Measurements from ENCODE around the gene SKAP2. TPM values are rescaled to one million over a fixed set of nuclear protein-coding genes. Genes with fewer than 3 reads are reported as not detected.

SKAP2 gene
- total RNA-seq, 1 donor from 2014 or later, result 25.5 TPM

- no peaks in the 10 kb centered on the region for H3K9me3 Mint-ChIP-seq
- H3K27ac Mint-ChIP-seq, result no peak overlapping the region
- H3K27me3 Mint-ChIP-seq, result no peaks in the 10 kb centered on the region
- no peak overlapping the region for H3K4me3 Mint-ChIP-seq
- no peaks in the 10 kb centered on the region for H3K4me1 Mint-ChIP-seq (ENCODE audit: unreplicated experiment)
- DNase-seq (ENCODE audit: extremely low spot score, unreplicated experiment), result no peak
- TF ChIP-seq CTCF (conservative IDR thresholded peaks at IDR 0.05), result no peak
- peaks cover 14% of the 10 kb centered on the region for H3K36me3 Mint-ChIP-seq
Observed at GRCh38 chr7:26675143-26675887, 189.1 kb downstream of the SKAP2 start.

- no peaks in the 10 kb centered on the region for H3K4me1 Mint-ChIP-seq (ENCODE audit: unreplicated experiment)
- TF ChIP-seq CTCF (conservative IDR thresholded peaks at IDR 0.05), result no peak
- H3K36me3 Mint-ChIP-seq, result peaks cover 10% of the 10 kb centered on the region
- H3K9me3 Mint-ChIP-seq, result no peaks in the 10 kb centered on the region
- H3K27me3 Mint-ChIP-seq, result no peaks in the 10 kb centered on the region
- H3K27ac Mint-ChIP-seq, result no peak overlapping the region
- no peak overlapping the region for H3K4me3 Mint-ChIP-seq
- no peak for DNase-seq (ENCODE audit: extremely low spot score, unreplicated experiment)
Observed at GRCh38 chr7:26673858-26674257, 190.5 kb downstream of the SKAP2 start.

GRCh38 chr7:26673271-26673670 is 191.1 kb downstream of the SKAP2 start:
- Mint-ChIP-seq H3K27me3 (no peaks in the 10 kb centered on the region), H3K27ac (no peak overlapping the region), H3K36me3 (peaks cover 8% of the 10 kb centered on the region), H3K9me3 (no peaks in the 10 kb centered on the region), H3K4me1 (ENCODE audit: unreplicated experiment) (no peaks in the 10 kb centered on the region), H3K4me3 (no peak overlapping the region)
- no peak for DNase-seq (ENCODE audit: extremely low spot score, unreplicated experiment)
- no peak for TF ChIP-seq CTCF (conservative IDR thresholded peaks at IDR 0.05)

- Mint-ChIP-seq H3K27me3 (no peaks in the 10 kb centered on the region), H3K27ac (no peak overlapping the region), H3K36me3 (no peaks in the 10 kb centered on the region), H3K4me1 (ENCODE audit: unreplicated experiment) (peaks cover 6% of the 10 kb centered on the region), H3K4me3 (no peak overlapping the region), H3K9me3 (no peaks in the 10 kb centered on the region)
- TF ChIP-seq CTCF (conservative IDR thresholded peaks at IDR 0.05), result no peak
- DNase-seq (ENCODE audit: extremely low spot score, unreplicated experiment), result no peak
Observed at GRCh38 chr7:26670841-26671240, 193.5 kb downstream of the SKAP2 start.

- Mint-ChIP-seq H3K36me3 (no peaks in the 10 kb centered on the region), H3K27ac (no peak overlapping the region), H3K4me1 (ENCODE audit: unreplicated experiment) (peaks cover 6% of the 10 kb centered on the region), H3K4me3 (no peak overlapping the region), H3K9me3 (no peaks in the 10 kb centered on the region), H3K27me3 (no peaks in the 10 kb centered on the region)
- no peak for DNase-seq (ENCODE audit: extremely low spot score, unreplicated experiment)
- TF ChIP-seq CTCF (conservative IDR thresholded peaks at IDR 0.05), result no peak
Observed at GRCh38 chr7:26670290-26670689, 194.1 kb downstream of the SKAP2 start.

Measured in type B pancreatic cell (in vitro differentiated cells).